Medulla oblongata (tissue), 1 donor: ENCODE results near the gene ARSG.
A peak's percentile ranks its signal among the peaks of the same experiment; 100 is the strongest.

Source experiments
- DNase-seq: peaks from one replicate; pipeline ENCODE4 v3.0.0-alpha.2; 2015; ENCODE audit errors: extremely low spot score

ARSG gene

GRCh38 chr17:68450801-68451200 is 159.5 kb downstream of the ARSG start:
- DNase-seq: no peak

GRCh38 chr17:68451670-68452354 is 160.5 kb downstream of the ARSG start:
- no peak for DNase-seq

- DNase-seq: no peak
These were observed 161.5 kb downstream of the ARSG start for GRCh38 chr17:68452724-68453290.

GRCh38 chr17:68453991-68454665 is 162.8 kb downstream of the ARSG start:
- DNase-seq: no peak

- peak; percentile 15 for DNase-seq
These were observed 164.6 kb downstream of the ARSG start for GRCh38 chr17:68455901-68456338.

- DNase-seq: peak; percentile 85
These were observed 165.3 kb downstream of the ARSG start for GRCh38 chr17:68456339-68457167.

- DNase-seq: no peak
These were observed 165.9 kb downstream of the ARSG start, which contains the start of gene WIPI1 for GRCh38 chr17:68457168-68457538. Gene WIPI1, minus strand, starts transcription at chr17:68457496. Its CDS starts 75 bp downstream, at chr17:68457421.

- DNase-seq: peak; percentile 99
These were observed 166.4 kb downstream of the ARSG start for GRCh38 chr17:68457539-68458259.

GRCh38 chr17:68458260-68459036 is 167.2 kb downstream of the ARSG start:
- no peak for DNase-seq

- no peak for DNase-seq
These were observed 167.8 kb downstream of the ARSG start for GRCh38 chr17:68459037-68459639.

- DNase-seq: no peak
These were observed 168.9 kb downstream of the ARSG start for GRCh38 chr17:68460146-68460545.

GRCh38 chr17:68460715-68461114 is 169.4 kb downstream of the ARSG start:
- no peak for DNase-seq

GRCh38 chr17:68461122-68461539 is 169.8 kb downstream of the ARSG start:
- no peak for DNase-seq

GRCh38 chr17:68461589-68461988 is 170.3 kb downstream of the ARSG start:
- no peak for DNase-seq

- DNase-seq: peak; percentile 95
These were observed 171.3 kb downstream of the ARSG start for GRCh38 chr17:68462381-68463210.

GRCh38 chr17:68463211-68464019 is 172.1 kb downstream of the ARSG start:
- no peak for DNase-seq

- no peak for DNase-seq
These were observed 177.0 kb downstream of the ARSG start for GRCh38 chr17:68468334-68468733.

- no peak for DNase-seq
These were observed 177.5 kb downstream of the ARSG start for GRCh38 chr17:68468788-68469187.
